Left kidney (tissue), 8 donors: Measurements from ENCODE around the gene ABCB10. TPM values are rescaled to one million over a fixed set of nuclear protein-coding genes. Genes with fewer than 3 reads are reported as not detected.
"Not testable (repeated sequence)": the region's sequence is repeated elsewhere in the genome, so short reads cannot be mapped to it uniquely, and the experiment has no call there.

Experiments used
- DNase-seq: peaks from one replicate; pipeline ENCODE4 v3.0.0-alpha.2; 2013
- long read RNA-seq, 8 donors: transcript quantifications; one replicate each; lab custom pipeline, GENCODE V29; 2026
- polyA plus RNA-seq: library from polyadenylated mRNA; unstranded; fragments of 120-200 nt; gene quantifications from one replicate; pipeline ENCODE4 v1.2.1, GENCODE V29; 2013; ENCODE audit not compliant: insufficient read length

ABCB10 gene
- 21.9 TPM for polyA plus RNA-seq
- long read RNA-seq, donor 1, partial matches to known transcripts: 0 of 4 reads
- long read RNA-seq, donor 1, other reads (novel, unspliced or antisense): 0 of 4 reads
- long read RNA-seq, donor 2, partial matches to known transcripts: 0 of 2 reads
- long read RNA-seq, donor 2, other reads (novel, unspliced or antisense): 0 of 2 reads
- long read RNA-seq, donor 3, transcript ABCB10-201 (13 exons, 3,857 nt): major isoform, 7 of 8 reads
- long read RNA-seq, donor 3, partial matches to known transcripts: 0 of 8 reads
- long read RNA-seq, donor 3, other reads (novel, unspliced or antisense): 0 of 8 reads
- long read RNA-seq, donor 4: 0 reads
- long read RNA-seq, donor 5, transcript ABCB10-201 (13 exons, 3,857 nt): major isoform, 9 of 17 reads
- long read RNA-seq, donor 5, partial matches to known transcripts: 8 of 17 reads
- long read RNA-seq, donor 5, other reads (novel, unspliced or antisense): 0 of 17 reads
- long read RNA-seq, donor 6, partial matches to known transcripts: 0 of 4 reads
- long read RNA-seq, donor 6, other reads (novel, unspliced or antisense): 0 of 4 reads
- long read RNA-seq, donor 7, transcript ABCB10-201 (13 exons, 3,857 nt): major isoform, 5 of 17 reads
- long read RNA-seq, donor 7, partial matches to known transcripts: 12 of 17 reads
- long read RNA-seq, donor 7, other reads (novel, unspliced or antisense): 0 of 17 reads
- long read RNA-seq, donor 8, partial matches to known transcripts: 0 of 2 reads
- long read RNA-seq, donor 8, other reads (novel, unspliced or antisense): 0 of 2 reads

- peak; percentile 97 for DNase-seq
Observed at GRCh38 chr1:229558460-229559335, at the start of gene ABCB10. TSS of gene ABCB10 (minus strand) at chr1:229558707. CDS start at chr1:229558652, 55 bp downstream.

- no peak for DNase-seq
Observed at GRCh38 chr1:229607370-229607769, 48.9 kb upstream of the ABCB10 start.

- no peak for DNase-seq
Observed at GRCh38 chr1:229603371-229604005, 45.0 kb upstream of the ABCB10 start.

- no peak for DNase-seq
Observed at GRCh38 chr1:229600229-229600628, 41.7 kb upstream of the ABCB10 start.

GRCh38 chr1:229599218-229599954 lies 40.9 kb upstream of the ABCB10 start:
- DNase-seq: no peak

GRCh38 chr1:229597877-229598276 lies 39.4 kb upstream of the ABCB10 start:
- DNase-seq: no peak

- no peak for DNase-seq
Observed at GRCh38 chr1:229596925-229597699, 38.6 kb upstream of the ABCB10 start.

- DNase-seq: not testable (repeated sequence)
Observed at GRCh38 chr1:229595876-229596275, 37.4 kb upstream of the ABCB10 start.

- no peak for DNase-seq
Observed at GRCh38 chr1:229594227-229595008, 35.9 kb upstream of the ABCB10 start.

- DNase-seq: no peak
Observed at GRCh38 chr1:229593800-229594199, 35.3 kb upstream of the ABCB10 start.

- DNase-seq: no peak
Observed at GRCh38 chr1:229590119-229590518, 31.6 kb upstream of the ABCB10 start.

GRCh38 chr1:229585338-229585737 lies 26.8 kb upstream of the ABCB10 start:
- DNase-seq: no peak

GRCh38 chr1:229582715-229583114 lies 24.2 kb upstream of the ABCB10 start:
- DNase-seq: no peak

GRCh38 chr1:229582011-229582694 lies 23.6 kb upstream of the ABCB10 start:
- DNase-seq: no peak

- DNase-seq: no peak
Observed at GRCh38 chr1:229581485-229581884, 23.0 kb upstream of the ABCB10 start.

GRCh38 chr1:229579059-229579673 lies 20.7 kb upstream of the ABCB10 start:
- peak; percentile 38 for DNase-seq

- DNase-seq: no peak
Observed at GRCh38 chr1:229578168-229579058, 19.9 kb upstream of the ABCB10 start.
